Neural cell (in vitro differentiated cells): ENCODE data around the gene KAT2A. TPM values are rescaled to one million over a fixed set of nuclear protein-coding genes. Genes with fewer than 3 reads are reported as not detected.

ENCODE experiments used
- H2AFZ ChIP-seq: fragments of 200-600, 300-800 bp; sonication (generic), shearing (Covaris generic); 2 replicates; pipeline ENCODE4 v1.6.0; 2014; ENCODE audit warnings: low read depth, mild to moderate bottlenecking, antibody characterized with exemption, low read length, moderate library complexity
- H3F3A ChIP-seq: fragments of 200-600 bp; shearing (Covaris generic); 2 replicates; pipeline ENCODE4 v1.6.1; 2016; ENCODE audit warnings: mild to moderate bottlenecking, moderate library complexity, mixed read lengths, antibody characterized with exemption, low read length; ENCODE audit not compliant: insufficient read depth, poor library complexity, severe bottlenecking
- H3K27ac ChIP-seq: fragments of 200-600, 300-800 bp; sonication (generic), shearing (Covaris generic); 2 replicates; pipeline ENCODE4 v1.5.1; 2014; ENCODE audit warnings: mild to moderate bottlenecking, low read length, moderate library complexity
- H3K27me3 ChIP-seq: fragments of 300-800, 200-600 bp; sonication (generic), shearing (Covaris generic); 2 replicates; pipeline ENCODE4 v1.6.0; 2014; ENCODE audit warnings: mild to moderate bottlenecking, low read depth, low read length, moderate library complexity; ENCODE audit not compliant: insufficient read depth
- H3K36me3 ChIP-seq: fragments of 300-800, 200-600 bp; sonication (generic), shearing (Covaris generic); 2 replicates; pipeline ENCODE4 v1.5.1; 2014; ENCODE audit warnings: mild to moderate bottlenecking, antibody characterized with exemption, low read length, moderate library complexity; ENCODE audit not compliant: insufficient read depth
- H3K4me2 ChIP-seq: fragments of 300-800, 200-600 bp; sonication (generic), shearing (Covaris generic); 2 replicates; pipeline ENCODE4 v1.6.0; 2014; ENCODE audit warnings: mild to moderate bottlenecking, low read length
- H3K4me3 ChIP-seq: fragments of 300-800, 200-600 bp; sonication (generic), shearing (Covaris generic); 2 replicates; pipeline ENCODE4 v1.5.1; 2014; ENCODE audit warnings: mild to moderate bottlenecking, low read length, moderate library complexity
- H3K79me2 ChIP-seq: fragments of 200-600 bp; shearing (Covaris generic); replicated peaks from 2 replicates; pipeline ENCODE4 v1.6.0; 2014; ENCODE audit warnings: mild to moderate bottlenecking, low read length, moderate library complexity; ENCODE audit not compliant: insufficient read depth
- H3K9ac ChIP-seq: fragments of 300-800, 200-600 bp; sonication (generic), shearing (Covaris generic); 2 replicates; pipeline ENCODE4 v1.6.1; 2016; ENCODE audit warnings: mild to moderate bottlenecking, low read length, mixed read lengths
- H3K9me2 ChIP-seq: fragments of 200-600 bp; shearing (Covaris generic); 2 replicates; pipeline ENCODE4 v1.6.1; 2016; ENCODE audit warnings: mild to moderate bottlenecking, low read length, mixed read lengths; ENCODE audit not compliant: insufficient read depth
- H3K9me3 ChIP-seq: fragments of 200-600, 300-800 bp; sonication (generic), shearing (Covaris generic); 2 replicates; pipeline ENCODE4 v1.6.1; 2016; ENCODE audit warnings: mild to moderate bottlenecking, mixed run types, low read length, moderate library complexity, mixed read lengths
- H4K20me1 ChIP-seq: fragments of 200-600 bp; shearing (Covaris generic); 2 replicates; pipeline ENCODE4 v1.6.1; 2016; ENCODE audit warnings: mild to moderate bottlenecking, mixed run types; ENCODE audit not compliant: insufficient read depth
- EP300 ChIP-seq: fragments of 450-650 bp; conservative IDR thresholded peaks from 2 replicates; pipeline ENCODE4 v1.6.1; 2014; ENCODE audit warnings: antibody characterized with exemption, mild to moderate bottlenecking, moderate library complexity; ENCODE audit not compliant: poor library complexity, severe bottlenecking
- EZH2 ChIP-seq: fragments of 200-600, 300-800 bp; shearing (Covaris generic), sonication (generic); IDR thresholded peaks from 2 replicates; pipeline ENCODE4 v1.6.1; 2014; ENCODE audit warnings: antibody characterized with exemption, low read length, borderline replicate concordance, mild to moderate bottlenecking; ENCODE audit not compliant: insufficient read depth, poor library complexity, severe bottlenecking
- MXI1 ChIP-seq: fragments of 450-650 bp; conservative IDR thresholded peaks from 2 replicates; pipeline ENCODE4 v1.6.1; 2014; ENCODE audit warnings: antibody characterized with exemption, mild to moderate bottlenecking; ENCODE audit not compliant: poor library complexity, severe bottlenecking
- POLR2AphosphoS5 ChIP-seq: IDR thresholded peaks from 2 replicates; pipeline ENCODE4 v1.6.1; 2012
- RAD21 ChIP-seq: fragments of 450-650 bp; conservative IDR thresholded peaks from 2 replicates; pipeline ENCODE4 v1.6.1; 2014; ENCODE audit warnings: antibody characterized with exemption, mild to moderate bottlenecking, moderate library complexity
- SMC3 ChIP-seq: fragments of 450-650 bp; conservative IDR thresholded peaks from 2 replicates; pipeline ENCODE4 v1.6.1; 2014; ENCODE audit warnings: antibody characterized with exemption, mild to moderate bottlenecking, moderate library complexity; ENCODE audit not compliant: poor library complexity
- TAF1 ChIP-seq: IDR thresholded peaks from 2 replicates; pipeline ENCODE4 v1.6.1; 2012; ENCODE audit warnings: low read depth
- polyA plus RNA-seq: library from polyadenylated mRNA; depleted of rRNA; stranded (reverse); fragments of >200 nt; gene quantifications from 2 replicates; pipeline ENCODE4 v1.2.3, GENCODE V29; 2014
- TF ChIP-seq, protein P1 (sequence below): fragments of 450-650 bp; IDR thresholded peaks from 2 replicates; pipeline ENCODE4 v1.5.1; 2014; ENCODE audit warnings: antibody characterized with exemption, mild to moderate bottlenecking, moderate library complexity; ENCODE audit not compliant: poor library complexity, severe bottlenecking
- TF ChIP-seq, protein P2 (sequence below): IDR thresholded peaks from 2 replicates; pipeline ENCODE4 v1.6.1; 2012; ENCODE audit warnings: borderline replicate concordance

The KAT2A gene
- polyA plus RNA-seq, 1 donor from 2014 or later: 39.9 TPM

GRCh38 chr17:42097691-42098631, 23.2 kb downstream of the KAT2A start, which contains the start of gene ZNF385C:
Gene ZNF385C, minus strand, starts transcription at chr17:42098473. Its CDS starts 35,417 bp downstream, at chr17:42063056.
- Histone ChIP-seq H3F3A (no peaks in the 10 kb centered on the region), H3K9ac (no peak within 1 kb of the TSS), H4K20me1 (no peaks in the 10 kb centered on the region), H3K4me3 (no peak within 1 kb of the TSS), H3K27me3 (peaks cover 18% of the 10 kb centered on the region), H2AFZ (no peak within 1 kb of the TSS), H3K36me3 (no peaks in the 10 kb centered on the region), H3K9me2 (no peaks in the 10 kb centered on the region), H3K4me2 (no peak within 1 kb of the TSS), H3K79me2 (no peaks in the 10 kb centered on the region), H3K9me3 (no peaks in the 10 kb centered on the region), H3K27ac (no peak within 1 kb of the TSS)
- TF ChIP-seq RAD21 (no peak), EZH2 (no peak), SMC3 (no peak), TAF1 (no peak), POLR2AphosphoS5 (no peak), MXI1 (no peak), EP300 (no peak)
- TF ChIP-seq, protein P1, sequence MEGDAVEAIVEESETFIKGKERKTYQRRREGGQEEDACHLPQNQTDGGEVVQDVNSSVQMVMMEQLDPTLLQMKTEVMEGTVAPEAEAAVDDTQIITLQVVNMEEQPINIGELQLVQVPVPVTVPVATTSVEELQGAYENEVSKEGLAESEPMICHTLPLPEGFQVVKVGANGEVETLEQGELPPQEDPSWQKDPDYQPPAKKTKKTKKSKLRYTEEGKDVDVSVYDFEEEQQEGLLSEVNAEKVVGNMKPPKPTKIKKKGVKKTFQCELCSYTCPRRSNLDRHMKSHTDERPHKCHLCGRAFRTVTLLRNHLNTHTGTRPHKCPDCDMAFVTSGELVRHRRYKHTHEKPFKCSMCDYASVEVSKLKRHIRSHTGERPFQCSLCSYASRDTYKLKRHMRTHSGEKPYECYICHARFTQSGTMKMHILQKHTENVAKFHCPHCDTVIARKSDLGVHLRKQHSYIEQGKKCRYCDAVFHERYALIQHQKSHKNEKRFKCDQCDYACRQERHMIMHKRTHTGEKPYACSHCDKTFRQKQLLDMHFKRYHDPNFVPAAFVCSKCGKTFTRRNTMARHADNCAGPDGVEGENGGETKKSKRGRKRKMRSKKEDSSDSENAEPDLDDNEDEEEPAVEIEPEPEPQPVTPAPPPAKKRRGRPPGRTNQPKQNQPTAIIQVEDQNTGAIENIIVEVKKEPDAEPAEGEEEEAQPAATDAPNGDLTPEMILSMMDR: no peak
- TF ChIP-seq, protein P2, sequence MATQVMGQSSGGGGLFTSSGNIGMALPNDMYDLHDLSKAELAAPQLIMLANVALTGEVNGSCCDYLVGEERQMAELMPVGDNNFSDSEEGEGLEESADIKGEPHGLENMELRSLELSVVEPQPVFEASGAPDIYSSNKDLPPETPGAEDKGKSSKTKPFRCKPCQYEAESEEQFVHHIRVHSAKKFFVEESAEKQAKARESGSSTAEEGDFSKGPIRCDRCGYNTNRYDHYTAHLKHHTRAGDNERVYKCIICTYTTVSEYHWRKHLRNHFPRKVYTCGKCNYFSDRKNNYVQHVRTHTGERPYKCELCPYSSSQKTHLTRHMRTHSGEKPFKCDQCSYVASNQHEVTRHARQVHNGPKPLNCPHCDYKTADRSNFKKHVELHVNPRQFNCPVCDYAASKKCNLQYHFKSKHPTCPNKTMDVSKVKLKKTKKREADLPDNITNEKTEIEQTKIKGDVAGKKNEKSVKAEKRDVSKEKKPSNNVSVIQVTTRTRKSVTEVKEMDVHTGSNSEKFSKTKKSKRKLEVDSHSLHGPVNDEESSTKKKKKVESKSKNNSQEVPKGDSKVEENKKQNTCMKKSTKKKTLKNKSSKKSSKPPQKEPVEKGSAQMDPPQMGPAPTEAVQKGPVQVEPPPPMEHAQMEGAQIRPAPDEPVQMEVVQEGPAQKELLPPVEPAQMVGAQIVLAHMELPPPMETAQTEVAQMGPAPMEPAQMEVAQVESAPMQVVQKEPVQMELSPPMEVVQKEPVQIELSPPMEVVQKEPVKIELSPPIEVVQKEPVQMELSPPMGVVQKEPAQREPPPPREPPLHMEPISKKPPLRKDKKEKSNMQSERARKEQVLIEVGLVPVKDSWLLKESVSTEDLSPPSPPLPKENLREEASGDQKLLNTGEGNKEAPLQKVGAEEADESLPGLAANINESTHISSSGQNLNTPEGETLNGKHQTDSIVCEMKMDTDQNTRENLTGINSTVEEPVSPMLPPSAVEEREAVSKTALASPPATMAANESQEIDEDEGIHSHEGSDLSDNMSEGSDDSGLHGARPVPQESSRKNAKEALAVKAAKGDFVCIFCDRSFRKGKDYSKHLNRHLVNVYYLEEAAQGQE: no peak

DNA sequence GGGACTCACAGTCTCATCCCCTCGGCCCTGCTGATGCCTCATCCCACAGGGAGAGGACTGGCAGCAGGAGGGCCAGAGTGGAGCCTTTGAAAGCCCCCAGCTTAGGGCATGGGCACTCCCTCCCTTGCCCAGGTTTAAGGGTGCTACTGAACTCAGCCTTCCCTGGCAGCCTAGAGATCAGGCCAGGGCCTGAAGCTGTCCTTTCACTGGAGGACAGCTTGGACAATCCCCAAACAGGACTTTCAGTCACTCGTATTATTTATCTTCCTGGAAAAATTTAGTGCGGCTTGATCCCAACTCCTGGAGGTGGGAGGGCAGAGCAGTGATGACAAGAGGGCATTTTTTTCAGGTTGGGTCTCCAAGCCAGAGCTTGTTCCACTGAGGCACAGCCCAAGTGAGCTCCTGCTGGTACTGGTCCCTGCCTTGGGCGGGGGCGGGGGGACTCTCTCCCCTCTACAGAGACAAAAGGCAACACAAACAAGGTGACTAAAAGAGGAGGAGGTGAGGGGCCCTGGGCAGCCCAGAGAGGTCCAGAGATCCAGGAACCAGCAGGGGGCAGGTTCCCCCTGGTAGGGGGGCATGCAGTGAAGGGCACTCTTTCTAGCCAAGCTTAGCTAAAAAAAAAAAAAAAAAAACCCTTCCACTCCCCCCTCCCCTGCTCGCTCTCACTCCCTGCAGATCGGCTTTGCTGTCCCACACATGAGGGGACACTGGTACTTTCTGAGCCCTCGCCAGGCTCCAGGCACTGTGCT, 24.6 kb downstream of the KAT2A start:
- TF ChIP-seq RAD21: no peak
- H3K4me2 ChIP-seq: no peak overlapping the region
- no peak overlapping the region for H3K27ac ChIP-seq
- no peak overlapping the region for H3K4me3 ChIP-seq
- H3F3A ChIP-seq: no peaks in the 10 kb centered on the region
- no peaks in the 10 kb centered on the region for H3K36me3 ChIP-seq
- H3K79me2 ChIP-seq: no peaks in the 10 kb centered on the region
- H3K27me3 ChIP-seq: peaks cover 18% of the 10 kb centered on the region
- no peaks in the 10 kb centered on the region for H3K9me3 ChIP-seq
- no peaks in the 10 kb centered on the region for H4K20me1 ChIP-seq
- no peak overlapping the region for H2AFZ ChIP-seq
- no peak overlapping the region for H3K9ac ChIP-seq
- no peaks in the 10 kb centered on the region for H3K9me2 ChIP-seq
